ENCODE measurements around the gene PATJ.

Gene PATJ

DNA sequence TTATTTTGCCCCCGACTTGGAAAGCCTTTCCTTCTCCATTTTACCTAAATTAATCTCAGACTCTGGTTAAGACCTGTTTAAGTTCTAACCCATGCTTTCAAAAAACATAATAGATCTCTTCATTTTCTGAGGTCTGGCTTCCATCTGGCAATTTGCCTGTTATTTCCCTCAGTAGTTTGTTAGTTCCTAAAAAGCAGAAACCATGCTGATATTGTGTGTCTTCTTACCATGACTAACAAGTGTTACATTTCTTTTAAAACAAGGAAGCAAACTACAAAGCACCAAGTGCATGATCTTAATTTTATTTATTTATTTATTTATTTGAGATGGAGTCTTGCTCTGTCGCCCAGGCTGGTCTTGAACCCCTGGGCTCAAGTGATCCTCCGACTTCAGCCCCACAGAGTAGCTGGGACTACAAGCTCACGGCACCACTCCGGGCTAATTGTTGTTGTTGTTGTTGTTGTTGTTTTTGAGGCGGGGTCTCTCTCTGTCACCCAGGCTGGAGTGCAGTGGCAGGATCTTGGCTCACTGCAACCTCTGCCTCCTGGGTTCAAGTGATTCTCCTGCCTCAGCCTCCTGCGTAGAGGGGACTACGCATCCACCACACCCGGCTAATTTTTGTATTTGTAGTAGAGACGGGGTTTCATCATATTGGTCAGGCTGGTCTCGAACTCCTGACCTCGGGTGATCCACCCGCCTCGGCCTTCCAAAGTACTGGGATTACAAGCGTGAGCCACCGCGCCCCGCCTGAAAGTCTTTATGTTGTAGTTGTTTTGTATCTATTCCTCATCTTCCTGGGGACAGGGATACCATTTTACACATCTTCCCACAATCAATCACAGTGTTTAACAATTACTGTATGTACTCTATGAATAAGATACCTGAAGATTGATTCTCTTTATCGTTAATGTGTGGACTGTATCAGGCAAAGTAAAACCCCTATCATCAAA lies 1.3 kb upstream of the PATJ start:
- peak; percentile 4 for DNase-seq (ENCODE audit: low read depth)
- TF ChIP-seq, protein P1, sequence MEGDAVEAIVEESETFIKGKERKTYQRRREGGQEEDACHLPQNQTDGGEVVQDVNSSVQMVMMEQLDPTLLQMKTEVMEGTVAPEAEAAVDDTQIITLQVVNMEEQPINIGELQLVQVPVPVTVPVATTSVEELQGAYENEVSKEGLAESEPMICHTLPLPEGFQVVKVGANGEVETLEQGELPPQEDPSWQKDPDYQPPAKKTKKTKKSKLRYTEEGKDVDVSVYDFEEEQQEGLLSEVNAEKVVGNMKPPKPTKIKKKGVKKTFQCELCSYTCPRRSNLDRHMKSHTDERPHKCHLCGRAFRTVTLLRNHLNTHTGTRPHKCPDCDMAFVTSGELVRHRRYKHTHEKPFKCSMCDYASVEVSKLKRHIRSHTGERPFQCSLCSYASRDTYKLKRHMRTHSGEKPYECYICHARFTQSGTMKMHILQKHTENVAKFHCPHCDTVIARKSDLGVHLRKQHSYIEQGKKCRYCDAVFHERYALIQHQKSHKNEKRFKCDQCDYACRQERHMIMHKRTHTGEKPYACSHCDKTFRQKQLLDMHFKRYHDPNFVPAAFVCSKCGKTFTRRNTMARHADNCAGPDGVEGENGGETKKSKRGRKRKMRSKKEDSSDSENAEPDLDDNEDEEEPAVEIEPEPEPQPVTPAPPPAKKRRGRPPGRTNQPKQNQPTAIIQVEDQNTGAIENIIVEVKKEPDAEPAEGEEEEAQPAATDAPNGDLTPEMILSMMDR (conservative IDR thresholded peaks at IDR 0.05; ENCODE audit: low read depth, low read length), result no peak
- H3K4me3 ChIP-seq (ENCODE audit: low read depth, low read length), result no peak overlapping the region

DNA sequence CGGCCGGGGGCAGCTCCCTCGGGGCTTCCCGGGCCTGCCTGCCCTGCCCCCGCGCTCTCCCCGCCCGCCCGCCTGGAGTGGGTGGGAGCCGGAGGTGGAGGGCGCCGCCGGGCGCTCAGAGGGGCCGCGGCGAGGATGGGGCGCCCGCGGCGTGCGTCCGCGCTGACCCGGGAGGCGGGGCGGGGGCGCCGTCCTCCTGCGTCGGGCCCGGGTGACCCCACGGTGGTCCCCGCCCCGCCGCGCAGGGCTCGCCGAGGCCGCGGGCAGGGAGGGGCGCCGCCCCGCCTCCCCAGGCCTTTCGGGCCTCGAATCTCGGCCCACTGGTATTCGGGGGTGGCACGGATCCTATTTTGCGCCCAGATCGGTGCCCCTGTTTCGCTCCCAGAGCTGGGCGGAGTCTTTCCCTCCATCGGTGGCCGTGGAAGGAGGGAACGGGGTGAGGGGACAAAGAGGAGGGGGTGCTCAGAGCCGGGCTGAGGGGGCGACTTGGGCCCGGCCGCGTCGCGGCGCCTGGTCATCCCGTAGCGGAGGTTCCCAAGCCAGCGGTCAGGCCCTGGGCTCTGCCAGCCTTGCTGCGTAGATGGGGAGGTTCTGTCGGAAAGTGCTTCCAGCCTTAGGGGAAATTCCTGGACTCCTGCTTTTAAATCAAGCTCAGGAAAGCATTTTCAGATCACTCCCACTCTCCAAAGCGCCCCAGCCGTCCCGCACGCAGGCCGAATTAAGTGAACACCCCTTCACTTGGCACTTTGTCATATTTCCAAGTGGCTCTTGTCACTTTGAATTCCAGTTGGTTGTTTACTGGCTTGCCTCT lies 545 bp downstream of the PATJ start:
- peak overlapping the region; percentile 66 for H3K4me3 ChIP-seq (ENCODE audit: low read depth, low read length)
- TF ChIP-seq, protein P1 (conservative IDR thresholded peaks at IDR 0.05; ENCODE audit: low read depth, low read length), result no peak
- DNase-seq (ENCODE audit: low read depth), result peak; percentile 28

DNA sequence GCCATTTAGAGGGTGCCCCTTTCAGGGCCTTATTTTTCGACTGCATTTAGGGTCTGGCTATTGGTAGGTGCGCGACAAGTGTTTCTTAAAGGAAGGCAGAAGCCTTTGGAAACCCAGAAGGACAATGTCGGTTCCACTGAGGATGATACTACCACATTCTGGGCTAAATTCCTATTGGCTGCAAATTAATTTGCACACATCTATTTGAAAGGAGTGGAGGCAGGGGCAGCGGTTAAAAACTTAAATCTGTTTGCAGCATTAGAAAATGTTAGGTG lies 1.1 kb downstream of the PATJ start:
- peak overlapping the region; percentile 66 for H3K4me3 ChIP-seq (ENCODE audit: low read depth, low read length)

DNA sequence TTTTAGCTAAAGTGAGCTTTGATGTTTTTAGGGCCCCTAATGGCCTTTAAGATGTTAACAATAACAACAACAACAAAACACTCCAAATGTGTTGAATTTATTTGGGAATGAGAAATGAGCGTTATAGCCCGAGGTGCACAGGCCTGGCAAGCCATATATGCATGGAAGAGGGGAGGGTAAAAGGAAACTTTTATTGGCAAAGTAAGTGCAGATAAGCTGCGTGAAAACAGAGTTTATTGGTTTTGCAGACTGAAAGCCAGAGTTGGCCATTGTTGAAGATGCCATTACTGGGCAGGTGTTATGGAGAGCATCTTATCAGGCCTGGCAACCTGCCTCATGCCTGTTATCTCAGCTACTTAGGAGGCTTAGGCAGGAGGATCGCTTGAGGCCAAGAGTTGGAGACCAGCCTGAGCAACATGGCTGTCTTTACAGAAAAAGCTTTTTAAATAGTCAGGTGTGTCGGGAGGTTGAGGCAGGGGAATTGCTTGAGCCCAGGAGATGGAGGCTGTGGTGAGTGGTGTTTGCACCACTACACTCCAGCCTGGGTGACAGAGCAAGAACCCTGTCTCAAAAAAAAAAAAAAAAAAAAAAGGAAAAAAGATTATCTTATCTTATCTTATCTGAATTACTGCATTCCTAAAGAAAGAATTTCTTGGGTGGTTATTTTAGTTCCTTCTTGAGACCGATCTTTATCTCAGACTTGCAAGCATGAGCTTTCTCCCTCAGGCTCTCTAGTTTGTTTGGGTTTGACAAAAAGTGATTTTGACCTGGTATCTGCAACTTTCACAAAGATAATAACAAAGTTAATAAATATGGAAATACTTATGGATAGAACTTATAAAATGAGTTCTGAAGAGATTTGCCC lies 1.7 kb downstream of the PATJ start:
- TF ChIP-seq, protein P1 (conservative IDR thresholded peaks at IDR 0.05; ENCODE audit: low read depth, low read length), result no peak
- peak; percentile 31 for DNase-seq (ENCODE audit: low read depth)
- H3K4me3 ChIP-seq (ENCODE audit: low read depth, low read length), result no peak overlapping the region

More for the DNA sequence above, 1.1 kb downstream of the PATJ start:
- TF ChIP-seq, protein P1 (conservative IDR thresholded peaks at IDR 0.05; ENCODE audit: low read depth, low read length), result no peak
- peak; percentile 1 for DNase-seq (ENCODE audit: low read depth)

DNA sequence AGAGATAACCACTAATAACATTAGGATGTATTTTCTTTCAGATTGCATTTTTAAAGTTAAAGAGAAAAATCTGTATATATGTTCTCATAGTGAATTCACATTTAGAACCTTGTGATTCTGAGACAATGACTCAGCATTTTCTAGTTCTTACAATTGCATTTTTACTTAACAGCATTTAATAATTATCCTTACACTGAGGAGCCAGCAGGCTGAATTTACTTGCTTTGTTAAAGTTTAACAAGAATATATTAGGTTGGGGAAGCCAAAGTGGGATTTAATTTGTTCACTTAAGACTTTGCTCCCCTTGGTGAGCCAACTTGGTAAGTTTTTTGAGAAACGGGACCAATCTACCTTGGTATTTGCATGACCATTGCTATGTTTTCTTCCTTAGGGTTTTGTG lies 4.5 kb downstream of the PATJ start:
- H3K4me3 ChIP-seq (ENCODE audit: low read depth, low read length), result no peak overlapping the region
- DNase-seq (ENCODE audit: low read depth), result peak; percentile 28
- TF ChIP-seq, protein P1 (conservative IDR thresholded peaks at IDR 0.05; ENCODE audit: low read depth, low read length), result no peak

DNA sequence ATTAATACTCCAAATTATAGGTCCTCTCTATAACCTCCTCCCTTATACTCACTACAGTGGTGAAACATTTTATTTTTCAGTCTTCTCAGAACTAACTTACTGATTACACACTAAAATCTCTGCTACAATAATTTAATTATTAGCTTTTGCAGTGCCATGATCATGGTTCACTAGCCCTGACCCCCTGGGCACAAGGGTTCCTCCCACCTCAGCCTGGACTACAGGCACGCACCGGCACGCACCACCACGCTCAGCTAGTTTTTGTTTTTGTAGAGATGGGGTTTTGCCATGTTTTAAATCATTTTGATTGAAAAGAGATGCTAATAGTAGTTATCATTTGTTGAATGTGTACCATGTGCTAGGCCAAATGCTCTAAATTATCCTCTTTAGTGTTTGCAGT lies 6.3 kb downstream of the PATJ start:
- TF ChIP-seq, protein P1 (conservative IDR thresholded peaks at IDR 0.05; ENCODE audit: low read depth, low read length), result no peak
- DNase-seq (ENCODE audit: low read depth), result no peak

More for the DNA sequence above, 6.3 kb downstream of the PATJ start:
- no peak overlapping the region for H3K4me3 ChIP-seq (ENCODE audit: low read depth, low read length)

Data from choroid plexus epithelial cell (primary cell).